GM21786 (cell line): ENCODE results near the gene OR51B4.
"Not testable (repeated sequence)": the region's sequence is repeated elsewhere in the genome, so short reads cannot be mapped to it uniquely, and the experiment has no call there.

Source experiments
- ATAC-seq: cut with Tn5 transposase; IDR thresholded peaks from one replicate; pipeline ENCODE4 v1.9.1; 2021; ENCODE audit not compliant: unreplicated experiment

Gene OR51B4

GRCh38 chr11:5275369-5276110 is 26.2 kb downstream of the OR51B4 start:
- no peak for ATAC-seq

GRCh38 chr11:5274395-5274794 is 27.4 kb downstream of the OR51B4 start:
- ATAC-seq, result no peak

- no peak for ATAC-seq
Observed at GRCh38 chr11:5272395-5273017, 29.2 kb downstream of the OR51B4 start.

- ATAC-seq, result no peak
Observed at GRCh38 chr11:5269715-5270147, 32.0 kb downstream of the OR51B4 start, which contains the start of gene HBE1. TSS of gene HBE1 (minus strand) at chr11:5269945. CDS start at chr11:5269890, 55 bp downstream.

GRCh38 chr11:5267033-5267563 is 34.6 kb downstream of the OR51B4 start:
- ATAC-seq, result no peak

GRCh38 chr11:5266609-5267008 is 35.1 kb downstream of the OR51B4 start:
- no peak for ATAC-seq

- no peak for ATAC-seq
Observed at GRCh38 chr11:5265832-5266231, 35.9 kb downstream of the OR51B4 start.

- no peak for ATAC-seq
Observed at GRCh38 chr11:5258543-5259262, 43.0 kb downstream of the OR51B4 start.

- ATAC-seq, result no peak
Observed at GRCh38 chr11:5257296-5257695, 44.5 kb downstream of the OR51B4 start.

GRCh38 chr11:5254646-5255413 is 46.9 kb downstream of the OR51B4 start, which contains the start of gene HBG2:
TSS of gene HBG2 (minus strand) at chr11:5254781. CDS start at chr11:5254728, 53 bp downstream.
- ATAC-seq, result not testable (repeated sequence)

- not testable (repeated sequence) for ATAC-seq
Observed at GRCh38 chr11:5254023-5254422, 47.7 kb downstream of the OR51B4 start.

- not testable (repeated sequence) for ATAC-seq
Observed at GRCh38 chr11:5253440-5253839, 48.3 kb downstream of the OR51B4 start.

- no peak for ATAC-seq
Observed at GRCh38 chr11:5252919-5253265, 48.9 kb downstream of the OR51B4 start.

GRCh38 chr11:5252192-5252918 is 49.4 kb downstream of the OR51B4 start:
- no peak for ATAC-seq

GRCh38 chr11:5251746-5252145 is 50.0 kb downstream of the OR51B4 start:
- ATAC-seq, result no peak
